Ovary (tissue), 3 donors: Measurements from ENCODE around the gene GDPD4.

ENCODE experiments used
- POLR2A ChIP-seq: fragments of 450-650 bp; IDR thresholded peaks from one replicate; pipeline ENCODE4 v1.6.1; 2017; ENCODE audit warnings: antibody characterized with exemption, mild to moderate bottlenecking, moderate library complexity
- TF ChIP-seq, protein P1 (sequence below), 3 donors: fragments of 450-650 bp in 2 of 3; fragments of 200-600 bp in 1 of 3; IDR thresholded peaks; one replicate each; pipeline versions ENCODE4 v1.5.1 to v1.8.0; 2016 to 2022; ENCODE audit warnings: antibody characterized with exemption in 3 of 3, mild to moderate bottlenecking in 1 of 3
- donor health status: DM: no; HTN: no; CAD: no.

DNA sequence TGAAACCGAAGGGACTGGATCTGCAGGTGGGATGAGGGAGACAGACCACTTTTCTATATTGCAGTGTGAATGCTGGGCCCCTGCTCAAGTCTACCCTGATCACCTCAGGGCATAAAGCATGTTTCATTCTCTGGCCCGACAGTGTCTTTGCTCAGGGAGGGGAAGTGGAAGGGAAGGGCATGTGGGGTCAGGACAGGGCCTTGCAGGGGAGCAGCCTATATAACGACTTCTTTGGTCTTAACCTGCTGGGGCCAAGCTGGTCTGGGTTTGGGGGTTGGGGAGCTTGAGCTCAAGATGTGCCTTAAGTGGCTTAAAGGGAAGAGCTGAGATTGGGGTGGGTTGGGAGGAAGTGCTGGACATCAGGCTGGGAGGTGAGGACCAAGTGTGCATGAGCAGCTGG is 86.4 kb downstream of the GDPD4 start:
- TF ChIP-seq, protein P1, sequence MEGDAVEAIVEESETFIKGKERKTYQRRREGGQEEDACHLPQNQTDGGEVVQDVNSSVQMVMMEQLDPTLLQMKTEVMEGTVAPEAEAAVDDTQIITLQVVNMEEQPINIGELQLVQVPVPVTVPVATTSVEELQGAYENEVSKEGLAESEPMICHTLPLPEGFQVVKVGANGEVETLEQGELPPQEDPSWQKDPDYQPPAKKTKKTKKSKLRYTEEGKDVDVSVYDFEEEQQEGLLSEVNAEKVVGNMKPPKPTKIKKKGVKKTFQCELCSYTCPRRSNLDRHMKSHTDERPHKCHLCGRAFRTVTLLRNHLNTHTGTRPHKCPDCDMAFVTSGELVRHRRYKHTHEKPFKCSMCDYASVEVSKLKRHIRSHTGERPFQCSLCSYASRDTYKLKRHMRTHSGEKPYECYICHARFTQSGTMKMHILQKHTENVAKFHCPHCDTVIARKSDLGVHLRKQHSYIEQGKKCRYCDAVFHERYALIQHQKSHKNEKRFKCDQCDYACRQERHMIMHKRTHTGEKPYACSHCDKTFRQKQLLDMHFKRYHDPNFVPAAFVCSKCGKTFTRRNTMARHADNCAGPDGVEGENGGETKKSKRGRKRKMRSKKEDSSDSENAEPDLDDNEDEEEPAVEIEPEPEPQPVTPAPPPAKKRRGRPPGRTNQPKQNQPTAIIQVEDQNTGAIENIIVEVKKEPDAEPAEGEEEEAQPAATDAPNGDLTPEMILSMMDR (IDR thresholded peaks at IDR 0.05), result no peak
- TF ChIP-seq POLR2A, result no peak
